LHCN-M2 (cell line): Measurements from ENCODE around the gene ARAP2. TPM values are rescaled to one million over a fixed set of nuclear protein-coding genes. Genes with fewer than 3 reads are reported as not detected.

ENCODE experiments used
- DNase-seq: peaks from one replicate; pipeline ENCODE4 v3.0.0-alpha.2; 2012; ENCODE audit warnings: low read depth
- polyA plus RNA-seq: library from polyadenylated mRNA; unstranded; fragments of >200 nt; gene quantifications from one replicate; pipeline ENCODE4 v1.2.1, GENCODE V29; 2012; ENCODE audit warnings: missing spikeins
- total RNA-seq: library from RNA; depleted of rRNA; stranded (reverse); fragments of >200 nt; gene quantifications from 2 replicates; pipeline ENCODE4 v1.2.3, GENCODE V29; 2014; rRNA removed

Gene ARAP2, protein sequence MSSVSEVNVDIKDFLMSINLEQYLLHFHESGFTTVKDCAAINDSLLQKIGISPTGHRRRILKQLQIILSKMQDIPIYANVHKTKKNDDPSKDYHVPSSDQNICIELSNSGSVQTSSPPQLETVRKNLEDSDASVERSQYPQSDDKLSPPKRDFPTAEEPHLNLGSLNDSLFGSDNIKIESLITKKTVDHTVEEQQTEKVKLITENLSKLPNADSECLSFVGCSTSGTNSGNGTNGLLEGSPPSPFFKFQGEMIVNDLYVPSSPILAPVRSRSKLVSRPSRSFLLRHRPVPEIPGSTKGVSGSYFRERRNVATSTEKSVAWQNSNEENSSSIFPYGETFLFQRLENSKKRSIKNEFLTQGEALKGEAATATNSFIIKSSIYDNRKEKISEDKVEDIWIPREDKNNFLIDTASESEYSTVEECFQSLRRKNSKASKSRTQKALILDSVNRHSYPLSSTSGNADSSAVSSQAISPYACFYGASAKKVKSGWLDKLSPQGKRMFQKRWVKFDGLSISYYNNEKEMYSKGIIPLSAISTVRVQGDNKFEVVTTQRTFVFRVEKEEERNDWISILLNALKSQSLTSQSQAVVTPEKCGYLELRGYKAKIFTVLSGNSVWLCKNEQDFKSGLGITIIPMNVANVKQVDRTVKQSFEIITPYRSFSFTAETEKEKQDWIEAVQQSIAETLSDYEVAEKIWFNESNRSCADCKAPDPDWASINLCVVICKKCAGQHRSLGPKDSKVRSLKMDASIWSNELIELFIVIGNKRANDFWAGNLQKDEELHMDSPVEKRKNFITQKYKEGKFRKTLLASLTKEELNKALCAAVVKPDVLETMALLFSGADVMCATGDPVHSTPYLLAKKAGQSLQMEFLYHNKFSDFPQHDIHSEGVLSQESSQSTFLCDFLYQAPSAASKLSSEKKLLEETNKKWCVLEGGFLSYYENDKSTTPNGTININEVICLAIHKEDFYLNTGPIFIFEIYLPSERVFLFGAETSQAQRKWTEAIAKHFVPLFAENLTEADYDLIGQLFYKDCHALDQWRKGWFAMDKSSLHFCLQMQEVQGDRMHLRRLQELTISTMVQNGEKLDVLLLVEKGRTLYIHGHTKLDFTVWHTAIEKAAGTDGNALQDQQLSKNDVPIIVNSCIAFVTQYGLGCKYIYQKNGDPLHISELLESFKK (N-terminal part only)
- total RNA-seq = not detected in 2 replicates
- polyA plus RNA-seq = not detected

DNA sequence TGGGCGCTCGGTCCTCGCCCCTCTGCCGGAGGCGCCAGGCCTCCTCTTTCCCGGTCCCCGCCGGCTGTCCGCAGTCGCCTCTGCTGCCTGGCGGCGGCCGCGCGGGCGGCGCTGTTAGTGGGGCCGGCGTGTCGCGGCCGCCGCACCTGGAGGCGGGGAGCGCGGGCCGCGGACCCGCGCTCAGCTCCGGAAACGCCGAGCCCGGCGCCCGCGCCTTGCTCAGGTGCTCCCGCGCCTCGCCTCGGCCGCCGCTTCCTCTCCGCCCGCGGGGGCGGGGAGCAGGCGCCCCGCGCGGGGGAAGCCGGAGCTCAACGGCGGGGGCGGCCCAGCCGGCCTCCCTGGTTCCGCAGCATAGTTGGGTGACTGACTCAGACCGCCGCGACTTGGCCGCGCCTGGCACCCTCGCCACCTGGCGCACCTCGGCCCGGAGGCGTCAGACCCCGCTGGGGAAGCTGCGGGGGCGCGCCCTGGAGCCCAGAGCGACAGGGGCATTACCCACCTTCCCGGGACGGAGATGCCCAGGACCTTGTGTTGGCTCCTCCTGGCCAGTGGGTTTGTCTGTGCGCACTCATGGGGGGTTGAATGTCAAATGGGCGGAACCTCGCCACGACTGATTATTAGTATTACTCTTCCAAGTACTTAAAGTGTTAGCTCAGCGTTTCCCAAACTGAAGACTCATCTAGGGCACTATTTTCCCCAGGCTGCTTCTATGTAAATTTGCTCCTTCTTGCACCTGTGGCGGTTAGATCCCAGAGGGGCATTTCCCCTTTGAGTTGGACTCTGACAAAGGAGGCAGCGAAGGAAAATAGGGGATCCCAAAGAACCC lies at the start of gene ARAP2:
ARAP2 (minus strand) TSS at position 258 of the 826 bp plus-strand sequence. CDS start 15,028 bp downstream, outside the sequence.
- DNase-seq = no peak

DNA sequence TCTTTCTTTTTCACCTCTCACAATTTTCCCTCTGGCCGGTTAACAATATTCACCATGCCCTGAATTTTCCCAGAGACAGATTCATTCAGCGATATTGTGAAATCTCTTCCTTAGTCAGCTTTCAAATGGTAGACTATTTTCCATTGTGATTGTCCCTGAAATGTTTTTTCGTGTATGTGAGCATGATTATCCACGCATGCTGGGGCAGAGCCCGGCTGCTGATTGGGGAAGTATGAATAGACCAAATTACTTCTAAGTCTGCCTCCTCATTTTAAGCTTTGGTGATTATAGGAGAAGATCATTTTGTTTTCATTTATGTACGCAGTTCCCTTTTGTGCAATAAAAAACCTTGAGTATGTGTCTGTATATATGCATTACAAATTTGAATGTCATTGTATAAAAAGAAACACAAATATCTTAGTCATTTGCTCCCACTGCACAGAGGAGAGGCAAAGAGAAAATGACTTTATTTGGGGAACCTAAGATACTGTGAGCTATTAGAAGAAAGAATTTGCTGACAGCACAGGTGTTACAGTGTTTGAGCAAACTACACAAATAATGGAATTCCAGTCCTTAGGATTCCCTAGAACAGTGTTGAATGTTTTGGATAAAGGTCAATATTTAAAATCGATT lies 48.4 kb upstream of the ARAP2 start:
- no peak for DNase-seq

DNA sequence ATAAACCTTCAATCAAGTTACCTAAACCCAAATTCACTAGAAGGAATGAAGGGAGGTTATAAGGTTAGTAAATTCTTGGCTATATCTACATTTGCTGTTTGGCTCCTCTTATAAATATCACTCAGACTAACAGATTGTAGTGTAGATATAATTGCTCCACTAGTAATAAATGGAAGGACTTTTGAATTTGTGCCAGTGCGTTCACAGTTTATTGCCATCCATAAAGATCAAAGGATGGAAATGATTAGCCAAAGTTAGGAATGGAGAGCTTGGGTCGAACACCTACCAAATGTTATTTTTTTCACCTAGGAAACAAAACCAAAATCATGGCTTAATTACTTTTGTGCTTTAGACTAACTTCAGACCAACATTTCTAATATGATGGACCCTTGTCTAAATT lies 46.3 kb upstream of the ARAP2 start:
- DNase-seq = no peak

DNA sequence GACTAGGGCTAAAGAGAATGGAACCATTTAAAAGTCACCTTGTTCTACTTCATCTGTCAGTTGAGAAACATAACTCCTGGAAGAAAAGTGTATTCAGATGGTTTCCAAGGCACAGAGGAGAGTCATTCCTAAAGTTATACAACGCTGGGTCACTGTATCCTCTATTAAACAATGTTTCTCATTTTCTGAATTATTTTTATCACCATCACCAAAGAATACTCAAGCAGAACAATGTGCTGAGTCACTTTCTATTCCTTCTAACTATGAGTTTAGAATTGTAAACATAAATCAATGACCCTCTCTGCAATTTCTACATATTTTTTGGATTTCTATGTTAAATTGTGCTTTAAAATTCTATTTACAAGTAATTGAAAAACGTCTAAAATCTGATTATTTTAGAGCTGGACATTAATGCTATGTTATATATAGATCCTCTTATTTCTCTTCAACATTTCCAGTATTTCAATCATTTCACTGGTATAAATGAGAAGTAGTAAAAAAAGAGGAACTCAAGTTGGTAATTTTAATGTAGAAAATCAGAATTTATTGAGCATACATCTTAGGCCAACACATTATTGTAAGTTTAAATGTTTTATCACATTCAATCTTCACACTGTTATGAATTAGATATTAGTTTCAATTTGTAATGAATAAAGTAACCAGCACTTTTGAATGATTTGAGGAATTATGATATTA lies 44.6 kb upstream of the ARAP2 start:
- DNase-seq = no peak

DNA sequence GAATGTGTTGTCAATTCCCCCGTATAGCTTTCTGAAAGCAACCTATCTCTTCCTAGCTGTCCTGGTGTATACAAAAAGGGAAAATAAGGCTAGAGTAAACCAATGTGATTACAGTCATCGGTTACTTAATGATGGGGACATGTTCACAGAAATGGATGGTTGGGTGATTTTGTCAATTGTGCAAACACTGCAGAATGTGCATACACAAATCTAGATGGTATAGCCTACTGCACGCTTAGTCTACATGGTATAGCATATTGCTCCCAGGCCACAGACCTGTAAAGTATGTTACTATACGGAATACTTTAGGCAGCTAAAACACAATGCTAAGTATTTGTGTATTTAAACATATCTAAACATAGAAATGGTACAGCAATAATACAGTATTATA lies 42.2 kb upstream of the ARAP2 start:
- no peak for DNase-seq

DNA sequence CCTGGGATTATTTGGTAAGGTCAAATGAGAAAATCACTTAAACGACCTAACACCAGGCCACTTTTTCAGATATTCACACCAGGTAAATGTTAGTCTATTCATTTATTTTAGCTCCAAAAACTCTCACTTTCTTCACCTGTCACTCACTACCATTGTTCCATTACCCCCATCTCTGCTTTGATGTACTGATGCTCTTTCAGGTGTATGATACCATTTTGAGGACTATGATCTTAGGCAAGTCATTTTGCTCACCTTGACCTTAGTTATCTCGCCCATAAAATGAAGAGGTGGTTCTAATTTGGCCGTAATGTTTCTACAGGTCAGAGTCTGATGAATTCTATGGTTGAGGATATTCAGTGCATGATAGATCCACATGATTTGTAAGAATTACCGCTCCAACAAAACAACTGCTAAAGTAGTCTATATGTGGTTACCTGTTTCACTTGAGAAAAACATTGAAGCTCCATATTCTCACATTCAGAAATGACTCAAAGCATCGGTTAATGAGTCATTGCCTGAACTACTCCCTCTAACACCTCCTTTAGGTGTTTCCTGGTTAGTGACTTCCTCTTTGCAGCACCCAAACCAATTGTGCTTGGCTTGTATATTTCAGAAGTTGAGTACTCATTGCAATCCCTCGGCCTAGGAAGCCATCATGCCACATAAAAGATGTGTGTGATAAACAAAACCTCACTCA lies 41.6 kb upstream of the ARAP2 start:
- no peak for DNase-seq

DNA sequence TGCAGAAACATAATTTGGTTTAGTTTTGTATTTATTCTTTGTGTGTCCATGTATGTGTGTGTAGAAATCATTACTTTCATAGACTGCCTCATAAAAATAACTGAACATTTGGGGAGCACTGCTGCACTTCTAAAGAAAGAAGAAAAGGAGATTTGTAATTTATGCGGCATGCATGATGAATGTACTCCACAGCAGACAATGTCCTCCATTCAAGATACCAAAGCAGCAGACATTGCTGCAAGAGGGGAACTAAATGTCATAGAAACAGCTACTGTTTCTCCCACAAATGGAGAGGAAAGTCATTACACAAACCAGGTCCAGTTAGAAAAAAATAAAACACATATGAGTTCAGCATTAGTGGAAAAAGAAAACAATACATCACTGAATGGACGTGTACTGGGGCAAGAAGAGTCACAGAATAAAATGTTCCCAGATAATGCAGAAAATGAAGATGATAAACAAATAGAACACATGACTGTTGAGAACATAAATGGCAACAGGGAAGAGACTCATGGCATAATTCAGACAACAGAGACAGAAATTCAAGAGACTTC lies 39.7 kb upstream of the ARAP2 start:
- DNase-seq = no peak

DNA sequence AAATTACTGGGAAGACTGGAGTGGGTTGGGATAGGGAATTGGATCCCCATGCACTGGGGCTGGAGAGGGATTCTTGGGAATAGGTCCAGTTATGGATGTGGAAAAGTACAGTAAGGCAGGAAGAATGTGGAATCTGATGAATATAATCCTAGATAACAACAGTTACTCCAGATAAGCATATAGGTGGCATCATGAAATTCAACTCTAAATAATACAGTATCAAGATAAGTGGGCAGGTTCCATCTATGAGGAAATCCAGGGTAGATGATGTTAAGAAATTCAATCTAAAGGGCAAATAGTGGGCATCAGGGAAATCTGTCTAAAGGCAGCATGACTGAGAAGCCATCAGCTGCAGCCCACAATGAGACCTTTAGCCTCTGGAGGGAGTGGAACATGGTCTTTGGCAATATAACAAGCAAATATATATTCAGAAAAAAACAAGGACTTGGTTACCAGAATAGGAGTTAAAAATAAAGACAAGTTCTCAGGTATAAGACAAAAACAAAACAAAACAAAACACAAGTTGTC lies 38.3 kb upstream of the ARAP2 start:
- no peak for DNase-seq

DNA sequence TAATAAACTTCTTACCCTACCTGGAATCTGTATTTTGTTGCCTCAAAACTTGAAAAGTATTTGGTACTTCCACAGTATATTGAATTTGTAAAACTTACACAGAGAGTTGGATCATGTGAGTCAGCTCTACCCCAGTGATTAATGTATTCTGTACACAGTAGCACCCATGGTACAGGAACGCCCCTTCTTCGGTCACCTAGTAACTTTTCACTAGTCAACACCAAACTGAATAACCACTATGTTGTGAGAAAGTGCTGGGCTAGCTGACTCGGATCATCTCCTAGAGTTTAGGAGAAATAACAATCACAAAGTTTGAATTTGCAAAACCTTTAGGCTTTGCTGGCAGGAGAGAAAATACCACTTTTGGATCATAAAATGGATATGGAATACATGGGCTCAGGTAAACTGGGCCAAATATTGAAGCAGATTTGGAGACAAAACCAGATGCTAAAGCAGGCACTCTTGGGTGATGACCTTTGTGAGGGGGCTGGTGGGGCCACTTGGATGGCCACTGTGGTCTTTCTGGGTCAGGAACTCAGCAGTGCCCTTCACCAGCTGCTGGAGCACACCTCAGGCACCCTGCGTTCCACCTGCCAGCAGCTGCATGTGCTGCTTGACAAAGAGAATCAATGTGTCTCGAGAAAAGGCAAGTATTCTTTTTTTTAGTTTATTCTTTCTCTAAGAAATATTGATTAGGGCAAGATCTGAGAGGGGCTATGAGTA lies 37.2 kb upstream of the ARAP2 start, which contains the start of gene DTHD1:
DTHD1 (plus strand) TSS at position 233 of the 723 bp plus-strand sequence; CDS start at position 376, 143 bp downstream.
- no peak for DNase-seq

DNA sequence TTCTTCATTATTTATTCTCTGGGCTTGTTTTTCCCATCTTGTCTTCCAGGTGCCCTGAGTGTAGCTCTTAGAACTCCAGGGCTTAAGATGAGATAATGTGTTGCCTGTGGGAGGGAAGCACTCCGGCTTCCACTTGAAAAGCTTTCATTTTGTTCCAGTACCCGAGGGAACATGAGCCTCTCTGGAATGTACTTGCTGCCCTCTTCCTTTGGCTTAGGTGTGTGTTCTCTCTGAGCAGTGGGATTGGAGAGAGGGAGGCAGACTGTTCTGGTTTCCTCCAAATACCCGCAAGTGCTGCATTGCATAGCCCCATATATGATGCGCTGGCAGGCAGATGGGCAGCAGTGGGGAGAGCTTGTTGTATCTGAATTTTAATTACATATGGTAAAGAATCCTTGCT lies 36.2 kb upstream of the ARAP2 start:
- DNase-seq = no peak

DNA sequence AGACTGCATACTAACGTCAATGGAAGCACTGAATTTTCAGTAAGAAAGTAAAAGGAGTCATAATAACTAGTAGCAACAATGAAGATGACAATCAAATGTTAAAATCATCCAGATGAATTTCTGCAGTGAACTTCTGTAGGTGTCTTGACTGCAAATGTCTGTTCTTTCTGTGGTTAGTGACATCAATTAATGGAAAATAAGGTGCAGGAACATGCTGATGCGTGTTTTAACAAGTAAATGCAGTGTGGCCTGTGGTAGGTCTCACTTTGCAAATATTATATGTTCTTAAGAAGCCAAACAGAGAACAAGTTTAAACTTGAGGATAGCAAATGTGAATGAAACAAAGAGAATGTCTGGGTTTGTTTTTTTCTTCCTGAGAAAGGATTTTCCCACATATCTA lies 34.5 kb upstream of the ARAP2 start:
- DNase-seq = no peak

DNA sequence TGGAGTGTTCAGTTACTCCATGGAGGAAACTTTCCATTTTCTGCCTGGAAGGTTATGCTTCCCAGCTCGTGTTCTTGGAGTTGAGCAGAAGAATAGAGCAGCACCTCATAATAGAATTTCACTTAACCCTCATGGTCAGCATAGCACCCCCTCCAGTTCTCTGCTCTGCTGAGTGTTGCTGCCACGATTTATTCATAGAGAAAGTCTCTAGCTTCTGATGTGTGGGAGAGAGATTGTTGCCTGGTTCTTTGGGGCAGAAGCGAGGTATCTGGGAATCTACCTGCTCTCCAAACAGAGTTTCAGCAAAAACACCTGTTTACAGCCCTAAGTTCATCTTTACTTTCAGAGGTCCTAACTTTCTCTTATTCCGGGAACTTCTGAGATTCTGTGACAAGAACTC lies 33.2 kb upstream of the ARAP2 start:
- DNase-seq = no peak

DNA sequence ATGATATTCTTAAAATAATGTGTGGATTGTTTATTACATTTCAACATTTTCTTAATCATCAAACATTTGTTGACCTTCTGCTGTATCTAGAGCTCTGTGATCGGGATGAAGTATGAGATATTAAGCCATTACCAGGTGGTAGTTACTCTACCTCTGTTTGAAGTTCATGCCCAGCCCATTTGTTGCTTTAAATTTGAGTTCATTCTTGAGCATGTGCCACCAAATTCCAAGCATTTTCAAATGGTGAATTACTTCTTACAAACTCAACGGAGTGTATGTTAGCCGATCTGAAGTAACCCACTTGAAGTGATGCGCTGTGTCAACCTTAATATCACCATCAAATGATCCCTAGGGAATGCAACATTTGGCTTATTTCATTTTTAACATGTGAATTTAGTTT lies 29.8 kb upstream of the ARAP2 start:
- DNase-seq = no peak

DNA sequence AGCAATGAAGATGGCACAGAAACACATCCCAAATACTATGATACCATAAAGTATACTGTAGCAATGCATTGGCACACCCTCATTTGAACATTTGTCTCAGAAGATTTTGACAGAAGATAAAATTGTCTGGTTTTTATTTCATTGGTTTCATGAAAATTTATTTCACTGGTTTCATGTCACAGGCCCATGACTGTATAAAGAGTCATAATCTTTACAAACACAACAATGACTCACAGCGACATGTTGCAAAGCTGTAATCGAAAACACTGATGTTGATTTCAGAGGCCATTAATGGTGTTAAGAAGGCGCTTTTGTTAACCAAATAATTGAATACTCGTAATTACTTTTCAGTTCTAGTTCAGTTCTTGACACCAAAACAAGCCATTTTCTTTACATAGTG lies 29.0 kb upstream of the ARAP2 start:
- no peak for DNase-seq

DNA sequence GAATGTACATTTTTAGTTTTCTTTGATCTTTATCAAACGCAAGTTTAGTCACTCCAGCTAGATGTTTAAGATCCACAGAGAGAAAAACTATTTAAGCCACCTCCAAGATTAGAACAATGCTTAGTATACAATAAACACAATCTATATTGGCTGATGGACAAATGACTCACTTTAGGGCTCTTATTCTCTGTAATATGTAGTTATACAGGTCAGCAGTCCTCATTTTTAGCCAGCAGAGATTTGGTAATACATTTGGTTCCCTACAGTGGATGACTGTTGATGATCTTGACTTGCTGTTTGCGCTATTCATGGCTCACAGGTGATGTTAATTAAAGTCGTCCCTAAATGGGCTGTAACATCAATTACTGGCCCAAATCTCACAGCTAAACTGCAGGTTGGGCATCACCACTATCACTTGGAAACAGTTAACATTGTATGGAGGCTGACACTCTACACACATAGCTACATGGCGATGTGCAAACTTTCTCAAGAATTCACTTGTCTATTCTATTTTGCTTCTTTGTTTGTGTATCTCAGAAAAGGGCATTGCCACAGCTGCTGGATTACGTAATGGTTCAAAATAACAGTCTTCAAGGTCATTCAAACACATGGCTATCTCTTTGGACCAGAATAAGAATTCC lies 25.3 kb upstream of the ARAP2 start:
- no peak for DNase-seq

DNA sequence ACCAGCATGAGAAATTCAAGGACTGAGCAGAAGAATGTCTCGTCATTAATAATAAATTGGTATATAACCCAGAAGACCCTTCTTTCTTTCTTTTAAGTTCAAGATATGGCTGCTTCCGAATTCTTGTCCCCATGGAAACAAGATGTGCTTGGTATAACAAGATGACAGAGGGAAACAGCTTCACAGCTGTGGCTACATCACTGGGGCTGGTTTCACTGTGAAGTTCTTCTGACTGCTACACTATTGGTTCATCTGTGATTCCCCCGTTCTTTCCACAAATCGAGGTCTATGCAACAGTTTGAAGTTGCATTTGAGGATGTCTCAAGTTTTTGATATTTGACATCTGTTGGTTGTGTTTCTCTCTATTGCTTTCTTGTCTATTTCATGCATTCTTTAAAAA lies 24.8 kb upstream of the ARAP2 start:
- DNase-seq = no peak

DNA sequence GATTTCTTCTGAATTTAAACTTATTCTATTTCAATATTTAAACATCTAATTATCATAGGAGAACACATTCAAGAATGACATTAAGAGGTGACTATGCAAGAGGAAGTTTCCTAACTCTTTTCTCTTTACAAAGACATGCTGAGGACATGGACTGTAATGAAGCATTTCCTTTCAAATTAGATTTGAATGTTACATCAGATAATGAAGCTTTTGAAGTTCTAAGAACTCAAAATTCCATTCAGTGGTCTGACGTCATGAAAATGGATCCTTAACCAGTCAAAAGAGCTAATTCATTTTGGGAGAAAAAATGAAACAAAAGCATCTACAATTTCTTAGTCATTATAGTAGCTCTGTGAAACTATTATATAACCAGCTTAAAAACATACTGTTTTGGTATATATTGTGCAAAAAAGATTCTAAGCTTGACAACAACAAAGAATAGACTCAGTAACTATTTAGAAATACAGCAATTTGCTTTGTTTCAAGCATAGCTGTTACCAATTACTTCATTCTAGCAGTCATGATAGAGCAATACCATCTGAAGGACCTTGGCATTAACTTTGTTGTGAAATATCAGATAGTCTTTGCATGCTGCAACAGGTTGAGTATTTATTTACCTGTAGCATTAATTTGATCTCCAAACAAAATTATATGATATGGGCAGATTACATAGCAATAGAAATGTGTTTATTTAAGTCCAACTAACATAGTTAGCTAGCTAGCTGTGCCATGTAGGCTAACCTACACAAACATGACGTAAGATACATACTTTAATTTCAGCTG lies 23.4 kb upstream of the ARAP2 start:
- DNase-seq = no peak
